Measurements from ENCODE around the gene ARF3.

- TF ChIP-seq POLR2A (IDR thresholded peaks at IDR 0.05; ENCODE audit: low read length), result no peak
- no peak for TF ChIP-seq BHLHE40 (IDR thresholded peaks at IDR 0.05; ENCODE audit: low read depth, low read length)
- no peak for TF ChIP-seq CTCF (IDR thresholded peaks at IDR 0.05)
- TF ChIP-seq EP300 (IDR thresholded peaks at IDR 0.05), result no peak
Observed at GRCh38 chr12:48907245-48907644, 50.0 kb downstream of the ARF3 start.
